GM19239 (cell line): ENCODE measurements around the gene CRTC1.

ENCODE experiments used
- DNase-seq: peaks from one replicate; pipeline ENCODE4 v3.0.0; 2011; ENCODE audit warnings: low spot score; ENCODE audit not compliant: insufficient read length
- FAIRE-seq: peaks from 2 replicates; lab custom pipeline; 2011; peaks lifted over from hg19 to GRCh38; lab: Jason Lieb, UNC

CRTC1 gene

GRCh38 chr19:18696023-18696422 is 12.5 kb downstream of the CRTC1 start:
- FAIRE-seq (no peak), DNase-seq (no peak)

GRCh38 chr19:18697680-18698079 is 14.2 kb downstream of the CRTC1 start:
- FAIRE-seq, result no peak
- no peak for DNase-seq

- no peak for DNase-seq
- no peak for FAIRE-seq
Measured at GRCh38 chr19:18698321-18699167, 15.1 kb downstream of the CRTC1 start.

- FAIRE-seq, result no peak
Measured at GRCh38 chr19:18699403-18700054, 16.0 kb downstream of the CRTC1 start.

GRCh38 chr19:18700501-18701249 is 17.2 kb downstream of the CRTC1 start:
- DNase-seq (peak; percentile 76), FAIRE-seq (peak; percentile 90)

More at GRCh38 chr19:18699403-18700054, 16.0 kb downstream of the CRTC1 start:
- DNase-seq, result no peak

GRCh38 chr19:18701250-18701608 is 17.7 kb downstream of the CRTC1 start:
- DNase-seq (no peak), FAIRE-seq (no peak)

- no peak for FAIRE-seq
- no peak for DNase-seq
Measured at GRCh38 chr19:18704054-18704453, 20.6 kb downstream of the CRTC1 start.

GRCh38 chr19:18704971-18705370 is 21.5 kb downstream of the CRTC1 start:
- FAIRE-seq, result no peak

GRCh38 chr19:18708452-18709231 is 25.2 kb downstream of the CRTC1 start:
- FAIRE-seq, result no peak
- no peak for DNase-seq

More at GRCh38 chr19:18704971-18705370, 21.5 kb downstream of the CRTC1 start:
- no peak for DNase-seq

GRCh38 chr19:18709546-18709945 is 26.1 kb downstream of the CRTC1 start:
- no peak for FAIRE-seq

GRCh38 chr19:18710186-18710585 is 26.7 kb downstream of the CRTC1 start:
- no peak for FAIRE-seq

More at GRCh38 chr19:18709546-18709945, 26.1 kb downstream of the CRTC1 start:
- no peak for DNase-seq

GRCh38 chr19:18710996-18711751 is 27.7 kb downstream of the CRTC1 start:
- DNase-seq, result no peak
- FAIRE-seq, result no peak

More at GRCh38 chr19:18710186-18710585, 26.7 kb downstream of the CRTC1 start:
- no peak for DNase-seq

- no peak for FAIRE-seq
- DNase-seq, result no peak
Measured at GRCh38 chr19:18711893-18712292, 28.4 kb downstream of the CRTC1 start.

GRCh38 chr19:18712981-18713380 is 29.5 kb downstream of the CRTC1 start:
- FAIRE-seq, result no peak

GRCh38 chr19:18713550-18714117 is 30.2 kb downstream of the CRTC1 start:
- no peak for DNase-seq
- no peak for FAIRE-seq

More at GRCh38 chr19:18712981-18713380, 29.5 kb downstream of the CRTC1 start:
- no peak for DNase-seq

- FAIRE-seq, result no peak
- no peak for DNase-seq
Measured at GRCh38 chr19:18715416-18715815, 31.9 kb downstream of the CRTC1 start.

- DNase-seq (no peak), FAIRE-seq (no peak)
Measured at GRCh38 chr19:18716857-18717256, 33.4 kb downstream of the CRTC1 start.

GRCh38 chr19:18717601-18718000 is 34.1 kb downstream of the CRTC1 start:
- FAIRE-seq (no peak), DNase-seq (no peak)

GRCh38 chr19:18718015-18718526 is 34.6 kb downstream of the CRTC1 start:
- DNase-seq (no peak), FAIRE-seq (no peak)
